Breast epithelium (tissue), 4 donors: Measurements from ENCODE around the gene RIOK1. TPM values are rescaled to one million over a fixed set of nuclear protein-coding genes. Genes with fewer than 3 reads are reported as not detected.

Experiments
- DNase-seq, 2 donors: peaks; one replicate each; pipeline ENCODE4 v3.0.0-alpha.2; 2019; ENCODE audit warnings: low spot score in 2 of 2
- H3K27ac ChIP-seq, 2 donors: fragments of 200-600 bp; sonication (generic) in 1 of 2; one replicate each; pipeline ENCODE4 v1.5.1; 2016 to 2019; ENCODE audit warnings: mild to moderate bottlenecking in 1 of 2
- H3K27me3 ChIP-seq, 2 donors: fragments of 200-600 bp; sonication (generic) in 1 of 2; one replicate each; pipeline versions ENCODE4 v1.5.1 to v1.6.0; 2017 to 2019; ENCODE audit warnings: control low read depth in 1 of 2, mild to moderate bottlenecking in 1 of 2
- H3K36me3 ChIP-seq: fragments of 200-600 bp; one replicate; pipeline ENCODE4 v1.5.1; 2019
- H3K4me1 ChIP-seq, 2 donors: fragments of 200-600 bp; sonication (generic); one replicate each; pipeline ENCODE4 v1.5.1; 2016 to 2019; ENCODE audit warnings: control low read depth in 1 of 2
- H3K4me3 ChIP-seq, 3 donors: fragments of 200-600 bp; sonication (generic); 1 replicate in 2 of 3; 2 replicates in 1 of 3; pipeline ENCODE4 v1.5.1; 2016 to 2019; ENCODE audit warnings: mild to moderate bottlenecking in 3 of 3, moderate library complexity in 2 of 3
- H3K9me3 ChIP-seq, 2 donors: fragments of 200-600 bp; sonication (generic) in 1 of 2; one replicate each; pipeline ENCODE4 v1.5.1; 2016 to 2019; ENCODE audit warnings: control low read depth in 1 of 2
- CTCF ChIP-seq, 3 donors: fragments of 450-650 bp; IDR thresholded peaks; one replicate each; pipeline ENCODE4 v1.5.1; 2016 to 2017; ENCODE audit warnings: antibody characterized with exemption in 3 of 3, mild to moderate bottlenecking in 3 of 3, moderate library complexity in 3 of 3
- POLR2A ChIP-seq: fragments of 450-650 bp; IDR thresholded peaks from one replicate; pipeline ENCODE4 v1.6.1; 2016; ENCODE audit warnings: antibody characterized with exemption, mild to moderate bottlenecking, moderate library complexity
- POLR2AphosphoS5 ChIP-seq, 3 donors: sonication (generic); formaldehyde crosslinking; IDR thresholded peaks; one replicate each; pipeline ENCODE4 v1.6.1; 2017; ENCODE audit warnings: antibody characterized with exemption in 3 of 3
- intact Hi-C: fragments of 100-400 bp; cut with DNase I; formaldehyde crosslinking; loops from one replicate; pipeline ENCODE4 v1.15.1; 2023; ENCODE audit warnings: low total_unique reads
- total RNA-seq, 3 donors: library from RNA; depleted of rRNA; stranded (reverse); fragments of >200 nt; gene quantifications; one replicate each; pipeline ENCODE4 v1.1.0, GENCODE V29; 2016

The RIOK1 gene
- total RNA-seq, 3 donors from 2014 or later: 15.8 to 38.6 (median 26.9) TPM

DNA sequence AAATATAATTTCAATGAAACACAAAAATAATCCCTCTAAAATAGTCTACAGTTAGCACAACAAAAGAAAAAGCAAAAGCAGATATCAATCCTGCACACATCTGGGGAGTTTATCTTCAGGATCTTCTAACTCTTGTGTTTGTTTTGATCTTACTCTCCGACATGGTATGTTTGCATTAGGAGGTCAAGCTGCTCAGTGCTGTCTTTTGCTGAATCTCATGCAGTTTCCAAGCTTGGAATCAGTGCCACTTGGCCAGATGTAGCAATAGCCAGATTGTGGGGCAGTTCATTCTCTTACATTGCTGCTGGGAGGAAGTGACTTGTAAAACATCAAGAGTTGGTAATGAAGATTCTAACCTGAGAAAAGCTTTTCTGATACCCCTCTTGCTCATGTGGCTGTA is 29.5 kb downstream of the RIOK1 start:
- H3K4me3 ChIP-seq: no peak overlapping the region
- intact Hi-C loops: no loop called here
- no peak overlapping the region for H3K27ac ChIP-seq
- no peak for TF ChIP-seq POLR2A
- TF ChIP-seq POLR2AphosphoS5 (IDR thresholded peaks at IDR 0.05): no peak
- TF ChIP-seq CTCF (IDR thresholded peaks at IDR 0.05): no peak
- no peaks in the 10 kb centered on the region for H3K9me3 ChIP-seq
- H3K4me1 ChIP-seq: no peaks in the 10 kb centered on the region
- no peaks in the 10 kb centered on the region for H3K27me3 ChIP-seq
- no peak for DNase-seq
- H3K36me3 ChIP-seq: no peaks in the 10 kb centered on the region

DNA sequence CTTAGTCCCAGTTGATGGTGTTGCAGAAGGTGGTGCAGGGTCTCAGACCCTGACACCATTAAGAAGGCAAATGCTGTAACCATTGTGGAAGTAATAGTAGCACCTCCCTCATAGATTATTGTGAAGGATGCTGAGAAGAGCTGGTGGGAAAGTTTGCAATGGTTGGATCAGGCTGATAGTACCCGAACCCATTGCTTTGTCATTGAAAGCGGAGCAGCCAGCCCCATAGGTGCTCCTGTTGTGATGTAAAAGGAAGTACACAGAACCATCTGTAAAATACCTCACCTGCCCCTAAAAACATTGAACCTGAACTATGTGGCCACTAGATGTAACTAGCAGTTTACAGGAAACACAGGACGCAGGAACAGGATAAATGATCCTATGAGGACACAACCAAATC is 31.5 kb downstream of the RIOK1 start:
- no peak for DNase-seq
- Histone ChIP-seq H3K9me3 (no peaks in the 10 kb centered on the region), H3K4me3 (no peak overlapping the region), H3K27ac (no peak overlapping the region), H3K27me3 (no peaks in the 10 kb centered on the region), H3K36me3 (no peaks in the 10 kb centered on the region), H3K4me1 (no peaks in the 10 kb centered on the region)
- TF ChIP-seq POLR2A: no peak
- no peak for TF ChIP-seq POLR2AphosphoS5 (IDR thresholded peaks at IDR 0.05)
- no peak for TF ChIP-seq CTCF (IDR thresholded peaks at IDR 0.05)
- intact Hi-C loops: no loop called here

GRCh38 chr6:7424058-7424457 is 34.5 kb downstream of the RIOK1 start:
- H3K27me3 ChIP-seq: no peaks in the 10 kb centered on the region
- DNase-seq: no peak
- H3K9me3 ChIP-seq: no peaks in the 10 kb centered on the region
- TF ChIP-seq POLR2AphosphoS5 (IDR thresholded peaks at IDR 0.05) (no peak), CTCF (IDR thresholded peaks at IDR 0.05) (no peak), POLR2A (no peak)
- no peaks in the 10 kb centered on the region for H3K4me1 ChIP-seq
- H3K36me3 ChIP-seq: no peaks in the 10 kb centered on the region
- no peak overlapping the region for H3K27ac ChIP-seq
- no peak overlapping the region for H3K4me3 ChIP-seq
- intact Hi-C loops: no loop called here

GRCh38 chr6:7424967-7425807 is 35.6 kb downstream of the RIOK1 start:
- TF ChIP-seq CTCF (IDR thresholded peaks at IDR 0.05): peak; percentile 38 to 78 (median 56)
- TF ChIP-seq POLR2A: no peak
- no peak overlapping the region for H3K27ac ChIP-seq
- no peaks in the 10 kb centered on the region for H3K4me1 ChIP-seq
- H3K36me3 ChIP-seq: no peaks in the 10 kb centered on the region
- peak in 1 of 2 donors; percentile 44 for DNase-seq
- intact Hi-C loops: no loop called here
- H3K9me3 ChIP-seq: no peaks in the 10 kb centered on the region
- H3K4me3 ChIP-seq: no peak overlapping the region
- H3K27me3 ChIP-seq: no peaks in the 10 kb centered on the region

DNA sequence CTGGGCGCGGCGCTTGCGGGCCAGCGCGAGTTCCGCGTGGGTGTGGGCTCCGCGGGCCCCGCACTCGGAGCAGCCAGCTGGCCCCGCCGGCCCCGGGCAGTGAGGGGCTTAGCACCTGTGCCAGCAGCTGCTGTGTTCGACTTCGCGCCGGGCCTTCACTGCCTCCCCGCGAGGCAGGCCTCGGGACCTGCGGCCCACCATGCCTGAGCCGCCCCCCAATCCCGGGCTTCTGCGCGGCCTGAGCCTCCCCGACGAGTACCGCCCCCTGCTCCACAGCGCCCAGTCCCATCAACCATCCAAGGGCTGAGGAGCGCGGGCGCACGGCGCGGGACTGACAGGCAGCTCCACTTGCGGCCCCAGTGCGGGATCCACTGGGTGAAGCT is 36.2 kb downstream of the RIOK1 start:
- Histone ChIP-seq H3K4me3 (no peak overlapping the region), H3K4me1 (no peaks in the 10 kb centered on the region), H3K36me3 (no peaks in the 10 kb centered on the region), H3K27ac (no peak overlapping the region), H3K27me3 (no peaks in the 10 kb centered on the region), H3K9me3 (no peaks in the 10 kb centered on the region)
- intact Hi-C loops: no loop called here
- TF ChIP-seq POLR2AphosphoS5 (IDR thresholded peaks at IDR 0.05): no peak
- no peak for TF ChIP-seq POLR2A
- no peak for TF ChIP-seq CTCF (IDR thresholded peaks at IDR 0.05)
- no peak for DNase-seq
